Activated CD4-positive, alpha-beta memory T cell treated with anti-CD3 and anti-CD28 coated beads, Interleukin-2, amount 10 ng/mL, durations not matched to agents 7 days and 5 days (primary cell): ENCODE measurements around the gene IL36G. TPM values are rescaled to one million over a fixed set of nuclear protein-coding genes. Genes with fewer than 3 reads are reported as not detected.
"Not testable (repeated sequence)": the region's sequence is repeated elsewhere in the genome, so short reads cannot be mapped to it uniquely, and the experiment has no call there.

ENCODE experiments used
- CTCF ChIA-PET: fragments of 350-600 bp; sonication (Branson Sonifier 250); formaldehyde crosslinking; loops from one replicate; lab custom pipeline; 2021; ENCODE audit warnings: antibody characterized with exemption, inconsistent platforms; lab: Charles Lee
- POLR2A ChIA-PET: fragments of 350-600 bp; sonication (Branson Sonifier 250); formaldehyde crosslinking; loops from one replicate; lab custom pipeline; 2021; ENCODE audit warnings: antibody characterized with exemption; lab: Charles Lee
- DNase-seq: peaks from one replicate; pipeline ENCODE4 v3.0.0-alpha.2; 2020
- H3K27ac Mint-ChIP-seq: one replicate; pipeline ENCODE4 v1.8.0; 2021; ENCODE audit warnings: mild to moderate bottlenecking, mixed read lengths
- H3K27me3 Mint-ChIP-seq: one replicate; pipeline ENCODE4 v1.8.0; 2021; ENCODE audit warnings: mixed read lengths
- H3K36me3 Mint-ChIP-seq: one replicate; pipeline ENCODE4 v1.8.0; 2021; ENCODE audit warnings: low read depth, mixed read lengths
- H3K4me1 Mint-ChIP-seq: one replicate; pipeline ENCODE4 v1.8.0; 2021; ENCODE audit warnings: mixed read lengths
- H3K4me3 Mint-ChIP-seq: one replicate; pipeline ENCODE4 v1.8.0; 2021; ENCODE audit warnings: mild to moderate bottlenecking, mixed read lengths
- H3K9me3 Mint-ChIP-seq: one replicate; pipeline ENCODE4 v1.8.0; 2021; ENCODE audit warnings: mixed read lengths
- total RNA-seq, 2 experiments: library from RNA; stranded (reverse); gene quantifications; one replicate each; pipeline ENCODE4 v1.2.3, GENCODE V29; 2021

The IL36G gene
- total RNA-seq, result not detected

GRCh38 chr2:112977559-112978056 lies at the start of gene IL36G:
IL36G (plus strand) TSS chr2:112978006; CDS start chr2:112978639, 633 bp downstream.
- POLR2A ChIA-PET, result no interaction called here
- Mint-ChIP-seq H3K4me1 (peaks cover 10% of the 10 kb centered on the region), H3K27me3 (peaks cover 11% of the 10 kb centered on the region), H3K9me3 (no peaks in the 10 kb centered on the region), H3K4me3 (no peak within 1 kb of the TSS), H3K36me3 (no peaks in the 10 kb centered on the region), H3K27ac (no peak within 1 kb of the TSS)
- CTCF ChIA-PET, result interaction anchor here (2.8 kb wide), 1 partner anchor 18 kb away, joined by 9 read pairs; no protein-coding TSS in a partner anchor
- no peak for DNase-seq

- H3K27me3 Mint-ChIP-seq, result peaks cover 4% of the 10 kb centered on the region
- H3K4me3 Mint-ChIP-seq, result no peak overlapping the region
- H3K27ac Mint-ChIP-seq, result no peak overlapping the region
- ChIA-PET POLR2A (no interaction called here), CTCF (no interaction called here)
- H3K4me1 Mint-ChIP-seq, result peaks cover 15% of the 10 kb centered on the region
- H3K36me3 Mint-ChIP-seq, result no peaks in the 10 kb centered on the region
- H3K9me3 Mint-ChIP-seq, result no peaks in the 10 kb centered on the region
- no peak for DNase-seq
These were observed 44.5 kb upstream of the IL36G start for GRCh38 chr2:112933261-112933660.

GRCh38 chr2:112934117-112934516 lies 43.7 kb upstream of the IL36G start:
- H3K9me3 Mint-ChIP-seq, POLR2A ChIA-PET, H3K36me3 Mint-ChIP-seq, H3K27ac Mint-ChIP-seq, CTCF ChIA-PET, DNase-seq, H3K4me3 Mint-ChIP-seq, H3K27me3 Mint-ChIP-seq: not testable (repeated sequence)
- peaks cover 15% of the 10 kb centered on the region for H3K4me1 Mint-ChIP-seq

- no peaks in the 10 kb centered on the region for H3K9me3 Mint-ChIP-seq
These were observed 40.9 kb upstream of the IL36G start for GRCh38 chr2:112936927-112937232.

GRCh38 chr2:112938904-112939303 lies 38.9 kb upstream of the IL36G start:
- Mint-ChIP-seq H3K9me3 (no peaks in the 10 kb centered on the region), H3K27me3 (peaks cover 9% of the 10 kb centered on the region), H3K27ac (no peak overlapping the region), H3K4me1 (peaks cover 17% of the 10 kb centered on the region), H3K4me3 (no peak overlapping the region), H3K36me3 (no peaks in the 10 kb centered on the region)
- CTCF ChIA-PET, result interaction anchor here (1.6 to 4.9 kb wide), 2 partner anchors 187 to 189 kb away, joined by 7 to 188 read pairs; no protein-coding TSS in a partner anchor
- POLR2A ChIA-PET, result no interaction called here
- no peak for DNase-seq

More at GRCh38 chr2:112936927-112937232, 40.9 kb upstream of the IL36G start:
- CTCF ChIA-PET, result no interaction called here
- peak overlapping the region; percentile 89 for H3K27ac Mint-ChIP-seq
- peaks cover 17% of the 10 kb centered on the region for H3K4me1 Mint-ChIP-seq
- DNase-seq, result no peak
- H3K4me3 Mint-ChIP-seq, result no peak overlapping the region
- H3K27me3 Mint-ChIP-seq, result peaks cover 5% of the 10 kb centered on the region
- H3K36me3 Mint-ChIP-seq, result no peaks in the 10 kb centered on the region
- POLR2A ChIA-PET, result no interaction called here

- CTCF ChIA-PET, result interaction anchor here (1.2 to 4.9 kb wide), 2 partner anchors 54 to 187 kb away, joined by 3 to 188 read pairs; no protein-coding TSS in a partner anchor
- Mint-ChIP-seq H3K4me1 (peaks cover 17% of the 10 kb centered on the region), H3K27me3 (peaks cover 9% of the 10 kb centered on the region)
These were observed 38.4 kb upstream of the IL36G start for GRCh38 chr2:112939425-112939824.

GRCh38 chr2:112940859-112941625 lies 36.8 kb upstream of the IL36G start:
- DNase-seq, result no peak
- ChIA-PET POLR2A (interaction anchor here (0.6 to 2.3 kb wide), 7 partner anchors 15 to 349 kb away, joined by 3 to 24 read pairs (median 4); no protein-coding TSS in a partner anchor), CTCF (interaction anchor here (0.6 to 4.9 kb wide), 69 partner anchors 9 to 694 kb away, joined by 3 to 188 read pairs (median 4); partner anchors contain the start of genes CKAP2L and IL37)
- Mint-ChIP-seq H3K27ac (no peak overlapping the region), H3K27me3 (peaks cover 12% of the 10 kb centered on the region), H3K4me1 (peaks cover 15% of the 10 kb centered on the region), H3K4me3 (no peak overlapping the region), H3K36me3 (no peaks in the 10 kb centered on the region), H3K9me3 (no peaks in the 10 kb centered on the region)

More at GRCh38 chr2:112939425-112939824, 38.4 kb upstream of the IL36G start:
- H3K36me3 Mint-ChIP-seq, result no peaks in the 10 kb centered on the region
- H3K27ac Mint-ChIP-seq, result no peak overlapping the region
- H3K4me3 Mint-ChIP-seq, result no peak overlapping the region
- H3K9me3 Mint-ChIP-seq, result no peaks in the 10 kb centered on the region
- DNase-seq, result no peak
- POLR2A ChIA-PET, result no interaction called here

GRCh38 chr2:112941753-112942653 lies 35.8 kb upstream of the IL36G start:
- Mint-ChIP-seq H3K27ac (no peak overlapping the region), H3K36me3 (no peaks in the 10 kb centered on the region), H3K4me1 (peaks cover 7% of the 10 kb centered on the region), H3K9me3 (no peaks in the 10 kb centered on the region), H3K4me3 (no peak overlapping the region), H3K27me3 (peaks cover 10% of the 10 kb centered on the region)
- DNase-seq, result peak; percentile 84
- CTCF ChIA-PET, result interaction anchor here (0.6 to 4.9 kb wide), 67 partner anchors 10 to 461 kb away, joined by 3 to 188 read pairs (median 4); partner anchors contain the start of genes CKAP2L and IL37
- POLR2A ChIA-PET, result interaction anchor here (0.7 to 2.3 kb wide), 6 partner anchors 16 to 193 kb away, joined by 3 to 24 read pairs (median 4); no protein-coding TSS in a partner anchor

GRCh38 chr2:112942654-112943002 lies 35.2 kb upstream of the IL36G start:
- Mint-ChIP-seq H3K36me3 (no peaks in the 10 kb centered on the region), H3K4me3 (no peak overlapping the region), H3K27ac (no peak overlapping the region), H3K27me3 (peaks cover 10% of the 10 kb centered on the region), H3K4me1 (peaks cover 7% of the 10 kb centered on the region), H3K9me3 (no peaks in the 10 kb centered on the region)
- ChIA-PET CTCF (interaction anchor here (0.8 to 4.9 kb wide), 15 partner anchors 12 to 216 kb away, joined by 3 to 188 read pairs (median 7); partner anchors contain the start of gene CKAP2L), POLR2A (interaction anchor here (0.9 to 2.3 kb wide), 2 partner anchors 17 to 193 kb away, joined by 3 to 24 read pairs; no protein-coding TSS in a partner anchor)
- no peak for DNase-seq

- CTCF ChIA-PET, result interaction anchor here (1.0 to 1.2 kb wide), 2 partner anchors 60 to 195 kb away, joined by 3 to 6 read pairs; no protein-coding TSS in a partner anchor
- POLR2A ChIA-PET, result no interaction called here
- no peak overlapping the region for H3K27ac Mint-ChIP-seq
- no peaks in the 10 kb centered on the region for H3K36me3 Mint-ChIP-seq
- H3K4me3 Mint-ChIP-seq, result no peak overlapping the region
- H3K9me3 Mint-ChIP-seq, result no peaks in the 10 kb centered on the region
- no peak for DNase-seq
- peaks cover 16% of the 10 kb centered on the region for H3K27me3 Mint-ChIP-seq
- H3K4me1 Mint-ChIP-seq, result peaks cover 2% of the 10 kb centered on the region
These were observed 32.8 kb upstream of the IL36G start for GRCh38 chr2:112944971-112945370.

- Mint-ChIP-seq H3K27me3 (peaks cover 19% of the 10 kb centered on the region), H3K4me1 (peaks cover 2% of the 10 kb centered on the region), H3K36me3 (no peaks in the 10 kb centered on the region), H3K9me3 (no peaks in the 10 kb centered on the region), H3K4me3 (no peak overlapping the region), H3K27ac (no peak overlapping the region)
- CTCF ChIA-PET, result no interaction called here
- POLR2A ChIA-PET, result no interaction called here
- DNase-seq, result no peak
These were observed 31.7 kb upstream of the IL36G start for GRCh38 chr2:112946086-112946485.

- H3K9me3 Mint-ChIP-seq, result no peaks in the 10 kb centered on the region
- ChIA-PET CTCF (interaction anchor here (1.4 to 1.9 kb wide), 3 partner anchors 8 to 199 kb away, joined by 4 to 8 read pairs (median 7); no protein-coding TSS in a partner anchor), POLR2A (no interaction called here)
- no peak for DNase-seq
- peaks cover 32% of the 10 kb centered on the region for H3K27me3 Mint-ChIP-seq
- H3K4me3 Mint-ChIP-seq, result no peak overlapping the region
- H3K4me1 Mint-ChIP-seq, result no peaks in the 10 kb centered on the region
- no peaks in the 10 kb centered on the region for H3K36me3 Mint-ChIP-seq
- H3K27ac Mint-ChIP-seq, result no peak overlapping the region
These were observed 30.4 kb upstream of the IL36G start for GRCh38 chr2:112947374-112947773.
